GM18951 (cell line): Measurements from ENCODE around the gene POLG2.
"Not testable (repeated sequence)": the region's sequence is repeated elsewhere in the genome, so short reads cannot be mapped to it uniquely, and the experiment has no call there.

ENCODE experiments used
- POLR2A ChIP-seq: IDR thresholded peaks from 4 replicates; pipeline ENCODE4 v1.6.1; 2011; ENCODE audit warnings: mild to moderate bottlenecking; ENCODE audit not compliant: insufficient read length, insufficient read depth; ENCODE audit errors: extremely low read depth
- in situ Hi-C: fragments of 300-500 bp; cut with MboI; formaldehyde crosslinking; loops from one replicate; pipeline ENCODE4 v1.12.0; 2022; ENCODE audit warnings: low sequenced_read_pairs, mixed read lengths, inconsistent platforms; ENCODE audit not compliant: unreplicated experiment

Gene POLG2

DNA sequence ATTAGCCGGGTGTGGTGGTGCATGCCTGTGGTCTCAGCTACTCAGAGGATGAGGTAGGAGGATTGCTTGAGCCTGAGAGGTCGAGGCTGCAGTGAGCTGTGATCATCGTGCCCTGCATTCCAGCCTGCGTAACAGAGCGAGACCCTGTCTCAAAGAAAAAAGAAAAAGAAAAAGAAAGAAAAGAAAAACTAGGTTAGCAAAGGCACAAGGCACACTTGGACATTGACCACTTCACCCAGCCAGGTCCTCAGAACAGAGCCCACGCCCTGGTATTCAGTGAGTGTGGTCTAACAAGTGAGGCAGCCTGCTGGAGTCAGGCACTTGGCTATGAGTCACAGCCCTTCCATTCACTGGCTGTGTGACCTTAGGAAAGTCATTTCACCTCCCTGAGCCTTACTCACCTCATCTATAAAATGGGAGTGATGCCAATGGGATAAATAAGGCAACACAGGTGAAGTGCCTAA, 37.5 kb downstream of the POLG2 start:
- in situ Hi-C loops = no loop called here
- no peak for TF ChIP-seq POLR2A

GRCh38 chr17:64458756-64459155, 38.1 kb downstream of the POLG2 start:
- no peak for TF ChIP-seq POLR2A
- in situ Hi-C loops = no loop called here

GRCh38 chr17:64457156-64457555, 39.7 kb downstream of the POLG2 start:
- TF ChIP-seq POLR2A = no peak
- in situ Hi-C loops = no loop called here

- in situ Hi-C loops = no loop called here
These were observed 40.6 kb downstream of the POLG2 start for GRCh38 chr17:64455993-64456885.

GRCh38 chr17:64449545-64449944, 47.3 kb downstream of the POLG2 start:
- in situ Hi-C loops = no loop called here
- no peak for TF ChIP-seq POLR2A

More at GRCh38 chr17:64455993-64456885, 40.6 kb downstream of the POLG2 start:
- TF ChIP-seq POLR2A = no peak

GRCh38 chr17:64448665-64449512, 48.0 kb downstream of the POLG2 start, which contains the start of gene MILR1:
Gene MILR1, plus strand, starts transcription at chr17:64449115. Its CDS starts 54 bp downstream, at chr17:64449169.
- TF ChIP-seq POLR2A = no peak
- in situ Hi-C loops = no loop called here

DNA sequence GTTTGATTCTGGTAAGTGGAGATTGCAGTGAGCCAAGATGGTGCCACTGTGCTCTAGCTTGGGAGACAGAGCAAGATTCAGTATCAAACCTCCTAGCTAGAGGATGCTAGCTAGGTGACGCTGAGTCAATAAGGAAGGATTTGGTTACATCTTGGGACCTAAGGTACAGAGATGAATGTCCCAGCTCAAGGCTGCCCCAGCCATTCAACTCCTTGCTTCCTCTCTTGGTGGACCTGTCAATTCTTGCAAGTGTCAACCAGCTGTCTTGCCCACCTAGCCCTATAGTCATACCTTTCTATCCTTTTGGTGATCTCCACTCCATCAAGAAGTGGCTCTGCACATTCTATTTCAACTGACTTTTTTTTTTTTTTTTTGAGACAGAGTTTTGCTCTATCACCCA, 49.3 kb downstream of the POLG2 start:
- in situ Hi-C loops = no loop called here
- no peak for TF ChIP-seq POLR2A

- TF ChIP-seq POLR2A = no peak
- in situ Hi-C loops = no loop called here
These were observed 53.6 kb downstream of the POLG2 start for GRCh38 chr17:64443086-64443760.

DNA sequence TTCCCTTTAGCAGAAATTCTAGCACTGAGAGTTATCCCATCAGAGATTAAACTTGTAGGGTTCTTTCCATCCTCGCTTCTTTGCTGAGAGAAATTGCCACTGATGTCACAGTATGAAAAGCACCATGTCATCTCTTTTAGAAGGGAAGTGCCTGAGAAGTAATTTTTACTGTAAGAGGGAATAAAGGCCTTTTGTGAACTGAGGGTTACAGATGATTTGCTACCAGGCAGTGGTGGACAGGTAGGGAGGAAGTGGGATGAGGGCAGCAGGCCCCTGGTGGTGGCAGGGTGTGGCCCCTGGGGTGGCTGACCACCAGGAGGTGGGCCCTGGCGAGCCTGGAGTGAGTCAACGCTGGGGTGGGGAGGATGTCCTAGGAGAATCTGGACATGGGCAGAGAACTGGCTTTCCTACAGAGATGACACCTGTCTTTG, 54.3 kb downstream of the POLG2 start:
- in situ Hi-C loops = no loop called here
- TF ChIP-seq POLR2A = no peak

- in situ Hi-C loops = no loop called here
These were observed 54.9 kb downstream of the POLG2 start for GRCh38 chr17:64441772-64442540.

DNA sequence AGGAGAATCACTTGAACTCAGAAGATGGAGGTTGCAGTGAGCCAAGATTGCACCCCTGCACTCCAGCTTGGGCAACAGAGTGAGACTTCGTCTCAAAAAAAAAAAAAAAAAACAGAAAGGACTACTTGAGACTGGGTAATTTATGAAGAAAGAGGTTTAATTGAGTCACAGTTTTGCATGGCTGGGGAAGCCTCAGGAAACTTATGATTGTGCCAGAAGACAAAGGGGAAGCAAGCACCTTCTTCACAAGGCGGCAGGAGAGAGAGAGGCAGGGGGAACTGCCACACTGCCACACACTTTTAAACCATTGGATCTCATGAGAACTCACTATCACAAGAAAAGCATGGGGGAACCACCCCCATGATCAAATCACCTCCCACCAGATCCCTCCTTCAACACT, 56.9 kb downstream of the POLG2 start:
- TF ChIP-seq POLR2A = no peak
- in situ Hi-C loops = no loop called here

More at GRCh38 chr17:64441772-64442540, 54.9 kb downstream of the POLG2 start:
- no peak for TF ChIP-seq POLR2A

DNA sequence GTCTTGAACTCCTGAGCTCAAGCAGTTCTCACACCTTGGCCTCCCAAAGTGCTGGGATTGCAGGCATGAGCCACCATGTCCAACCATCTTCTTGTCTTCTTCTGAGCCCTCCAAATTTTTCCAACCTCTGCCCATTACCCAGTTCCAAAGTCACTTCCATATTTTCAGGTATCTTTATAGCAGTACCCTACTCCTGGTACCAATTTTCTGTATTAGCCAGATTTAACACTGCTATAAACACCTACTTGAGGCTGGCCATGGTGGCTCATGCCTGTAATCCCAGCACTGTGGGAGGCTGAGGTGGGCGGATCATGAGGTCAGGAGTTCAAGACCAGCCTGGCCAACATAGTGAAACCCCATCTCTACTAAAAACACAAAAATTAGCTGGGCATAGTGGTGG, 57.3 kb downstream of the POLG2 start:
- in situ Hi-C loops = not testable (repeated sequence)
